ENCODE measurements around the gene GPR150.

The GPR150 gene

GRCh38 chr5:95652849-95653248 is 33.0 kb downstream of the GPR150 start:
- no peak for DNase-seq

DNA sequence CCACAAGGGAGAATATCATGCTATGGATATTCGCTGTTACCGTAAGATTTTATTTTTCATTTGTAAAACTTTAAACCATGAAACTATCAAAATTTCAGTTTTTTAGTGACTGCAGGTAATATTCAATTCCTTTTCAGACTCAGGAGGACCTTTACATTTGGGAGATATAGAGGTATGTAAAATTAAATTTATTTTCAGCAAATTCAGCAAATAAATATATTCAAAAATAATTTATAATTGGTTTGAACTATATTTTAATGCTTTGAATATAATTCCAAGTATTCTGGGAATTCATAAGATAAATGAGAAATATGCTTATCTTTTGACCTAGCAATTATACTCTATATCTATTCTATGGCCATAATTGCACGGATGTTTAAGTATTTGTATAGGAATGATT is 34.3 kb downstream of the GPR150 start:
- DNase-seq: no peak

DNA sequence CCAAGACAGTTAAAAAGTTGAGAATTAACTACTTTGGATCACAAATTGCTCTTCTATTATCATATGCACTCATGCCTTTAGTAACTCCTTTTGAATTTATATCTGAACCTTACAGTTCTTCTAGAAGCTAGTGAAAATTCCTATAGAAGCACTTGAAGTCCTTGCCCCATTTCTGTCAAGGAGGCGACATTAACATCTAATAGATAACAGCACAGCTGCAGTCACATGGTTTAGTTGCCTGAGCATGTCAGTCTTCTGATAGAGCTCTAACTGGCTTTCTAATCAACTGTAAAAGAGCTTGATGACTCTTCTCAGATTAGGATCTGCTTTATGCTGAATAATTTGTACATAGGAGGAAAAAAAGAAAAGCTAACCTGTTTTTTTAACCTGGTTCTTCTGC is 35.7 kb downstream of the GPR150 start:
- DNase-seq: no peak

DNA sequence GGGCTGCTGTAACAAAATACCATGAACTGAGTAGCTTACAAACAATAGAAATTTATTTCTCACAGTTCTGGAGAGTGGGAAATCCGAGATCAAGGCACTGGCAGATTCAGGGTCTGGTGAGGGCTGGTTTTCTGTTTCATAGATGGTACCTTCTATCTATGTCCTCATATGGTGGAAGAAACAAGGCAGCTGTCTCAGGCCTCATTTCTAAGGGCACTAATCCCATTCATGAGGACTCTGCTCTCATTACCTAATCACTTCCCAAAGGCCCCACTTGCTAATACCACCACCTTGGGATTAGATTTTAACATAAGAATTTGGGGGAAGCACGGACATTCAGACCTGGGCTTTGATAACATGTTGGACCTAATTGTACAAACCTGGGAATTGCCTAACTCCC is 40.2 kb downstream of the GPR150 start:
- DNase-seq: no peak

- no peak for DNase-seq
These were observed 43.1 kb downstream of the GPR150 start for GRCh38 chr5:95662946-95663345.

DNA sequence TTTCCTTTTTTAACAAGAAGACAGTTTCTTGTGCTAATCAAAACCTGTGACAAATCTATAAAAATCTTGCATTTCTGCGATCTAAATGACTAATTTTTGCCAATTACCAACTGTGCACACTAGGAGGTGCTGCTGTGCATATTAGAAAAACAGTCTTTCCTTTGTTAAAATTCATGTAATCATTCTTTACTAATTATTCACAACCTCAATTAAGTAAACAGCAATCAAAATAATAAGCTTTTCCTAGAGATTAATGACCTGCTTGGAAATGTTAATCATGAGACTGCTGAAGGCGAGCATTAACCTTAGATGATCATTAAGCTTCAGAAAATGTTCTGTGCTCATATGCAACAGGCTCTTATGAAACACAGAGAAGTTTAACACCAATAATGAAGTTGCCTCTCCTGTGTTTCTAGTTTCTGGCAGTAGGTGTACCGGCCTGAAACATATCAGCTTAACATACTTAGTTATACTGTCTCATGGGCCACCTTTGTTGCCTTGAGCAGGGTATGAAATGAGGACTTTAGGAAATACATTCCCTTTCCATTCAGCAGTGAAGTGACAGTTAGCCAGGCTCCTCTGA is 44.4 kb downstream of the GPR150 start:
- peak; percentile 5 for DNase-seq

GRCh38 chr5:95667061-95667618 is 47.3 kb downstream of the GPR150 start:
- DNase-seq: no peak

DNA sequence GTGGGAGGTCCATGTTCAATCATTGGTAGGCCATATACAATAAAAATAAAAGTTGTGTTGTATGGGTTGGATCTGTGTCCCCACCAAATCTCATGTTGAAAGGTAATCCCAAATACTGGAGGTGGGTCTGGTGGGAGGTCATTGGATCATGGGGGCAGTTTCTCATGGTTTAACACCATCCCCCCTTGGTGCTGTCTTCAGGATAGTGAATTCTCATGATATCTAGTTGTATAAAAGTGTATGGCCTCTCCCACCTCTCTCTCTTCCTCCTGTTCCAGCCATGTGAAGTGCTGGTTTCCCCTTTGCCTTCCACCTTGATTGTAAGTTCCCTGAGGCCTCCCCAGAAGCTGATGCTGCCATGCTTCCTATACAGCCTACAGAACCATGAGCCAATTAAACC is 47.8 kb downstream of the GPR150 start:
- no peak for DNase-seq

DNA sequence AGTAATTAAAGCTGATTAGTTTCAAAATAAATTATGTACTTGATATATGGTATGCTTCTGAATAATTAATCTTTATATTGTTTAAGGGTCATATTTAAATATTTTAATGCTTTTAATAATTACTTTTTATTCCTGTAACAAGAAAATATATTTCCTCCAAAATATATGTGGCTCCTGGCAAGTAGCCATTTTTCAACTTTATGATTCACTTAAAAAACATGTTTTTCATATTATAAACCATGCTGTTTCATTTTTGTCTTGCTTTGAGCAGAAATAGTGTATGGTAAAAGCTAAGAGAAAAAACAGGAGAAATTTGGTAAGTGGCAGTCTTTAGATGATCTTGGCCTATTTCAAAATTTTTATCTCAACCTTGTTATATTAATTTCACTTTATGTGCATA is 48.3 kb downstream of the GPR150 start:
- DNase-seq: no peak

GRCh38 chr5:95668728-95669127 is 48.8 kb downstream of the GPR150 start:
- DNase-seq: no peak

DNA sequence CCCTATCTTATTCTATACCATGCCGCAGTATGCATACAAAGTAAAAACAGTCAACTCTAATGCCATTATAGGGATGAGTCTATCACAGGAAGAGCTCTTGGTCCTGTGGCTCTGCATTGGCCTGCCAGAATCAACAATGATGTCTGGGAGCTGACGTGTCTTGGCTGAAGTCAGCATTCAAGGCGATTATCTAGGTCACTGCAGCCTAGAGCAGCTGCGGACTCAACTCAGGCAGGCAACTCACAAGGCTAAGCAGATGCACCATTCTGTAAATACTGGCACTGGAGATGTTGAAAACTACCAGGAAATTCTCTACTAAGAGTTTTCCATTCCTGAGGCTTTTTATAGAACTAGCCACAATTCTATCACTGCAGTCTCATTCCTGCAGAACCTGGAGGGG is 49.7 kb downstream of the GPR150 start:
- no peak for DNase-seq

DNA sequence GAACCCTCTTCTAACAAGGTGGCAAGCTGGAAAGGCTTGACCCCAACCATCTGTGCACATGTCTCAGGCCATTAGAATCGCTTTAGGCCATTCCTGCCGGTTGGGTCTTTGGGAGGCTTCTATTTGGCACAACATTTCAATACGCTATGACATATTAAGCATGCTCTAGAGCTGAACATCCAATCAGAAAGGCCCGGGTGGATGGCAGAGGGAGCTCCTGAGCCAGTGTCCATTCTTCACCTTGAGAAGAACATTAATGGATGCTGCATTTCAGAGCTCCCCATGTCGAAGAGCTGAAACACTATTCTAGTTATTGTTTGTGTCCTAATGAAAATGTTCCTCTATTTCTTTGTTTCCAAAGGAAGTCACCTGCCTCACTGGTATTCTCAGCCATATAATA is 50.1 kb downstream of the GPR150 start:
- no peak for DNase-seq

GRCh38 chr5:95670568-95670967 is 50.7 kb downstream of the GPR150 start:
- DNase-seq: no peak
